CD4-positive, alpha-beta T cell treated with Interleukin-4 for 4 hours (primary cell): ENCODE data around the gene OSBPL5.

ENCODE experiments used
- DNase-seq: peaks from one replicate; pipeline ENCODE4 v3.0.0-alpha.2; 2020

OSBPL5 gene

DNA sequence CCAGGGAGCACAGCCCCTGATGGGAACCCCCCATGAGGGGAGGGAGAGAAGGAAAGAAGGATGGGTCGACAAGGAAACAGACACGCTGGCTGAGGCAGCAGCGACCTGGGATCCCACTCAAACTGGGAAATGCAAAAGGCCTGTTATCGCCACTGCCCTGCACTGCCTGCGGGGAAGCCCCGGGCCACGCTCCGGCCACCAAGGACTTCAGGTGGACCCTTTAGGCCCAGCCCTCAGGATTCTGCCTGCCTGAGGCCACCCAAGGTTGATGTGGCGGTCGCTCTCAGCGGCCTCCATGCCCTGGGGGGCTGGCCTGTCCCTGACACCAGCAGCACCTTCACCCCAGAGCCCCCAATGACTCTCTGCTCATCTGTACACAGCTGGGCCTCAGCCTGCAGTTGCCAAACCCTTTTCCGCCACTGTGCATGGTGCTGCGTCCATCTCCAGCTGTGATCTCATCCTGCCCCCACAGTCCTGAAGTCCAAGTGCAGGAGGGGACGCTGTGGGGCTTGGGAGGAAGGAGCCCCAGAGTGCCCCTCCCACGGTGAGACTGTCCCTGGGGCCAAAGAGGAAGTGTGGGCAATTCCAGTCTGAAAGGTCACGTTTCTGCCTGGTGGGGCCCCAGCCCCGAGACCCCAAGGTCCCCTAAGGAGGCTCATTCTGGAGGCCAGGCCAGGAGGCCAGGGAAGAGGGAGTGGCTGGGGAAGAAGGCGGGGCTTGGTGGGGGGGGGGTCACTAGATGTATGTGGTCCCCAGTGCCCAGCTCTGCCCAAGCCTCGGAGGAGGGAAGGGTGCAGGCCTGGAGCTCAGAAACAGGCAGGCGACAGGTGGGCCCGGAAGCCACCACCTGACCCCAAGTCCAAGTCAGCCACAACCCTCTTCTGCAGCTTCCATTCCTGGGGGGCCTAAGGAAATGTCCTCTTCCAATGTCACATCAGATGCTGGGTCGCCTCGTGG, 31.6 kb downstream of the OSBPL5 start:
- DNase-seq: no peak

DNA sequence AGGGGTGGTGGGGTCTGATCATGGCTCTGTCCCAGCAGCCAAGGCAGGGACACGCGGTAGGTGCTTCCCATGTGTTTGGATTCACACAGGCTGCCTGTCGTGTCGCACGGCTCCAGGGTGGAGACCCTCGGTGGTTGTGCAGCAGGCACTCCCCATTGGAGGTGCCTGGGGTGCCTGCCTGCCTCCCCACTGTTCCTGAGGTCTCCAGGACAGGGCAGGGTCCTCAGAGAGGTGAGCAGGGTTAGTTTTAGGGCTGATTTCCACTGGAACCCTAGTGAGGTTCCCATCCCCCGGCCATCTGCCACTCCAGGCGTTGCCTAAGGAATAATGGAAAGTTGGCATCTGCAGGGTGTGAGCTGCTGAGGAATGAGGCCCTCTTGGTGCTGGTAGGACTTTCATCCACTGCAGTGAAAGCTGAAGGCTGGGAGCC, 32.3 kb downstream of the OSBPL5 start:
- no peak for DNase-seq

- DNase-seq: no peak
Measured at GRCh38 chr11:3132271-3132781, 32.8 kb downstream of the OSBPL5 start.

DNA sequence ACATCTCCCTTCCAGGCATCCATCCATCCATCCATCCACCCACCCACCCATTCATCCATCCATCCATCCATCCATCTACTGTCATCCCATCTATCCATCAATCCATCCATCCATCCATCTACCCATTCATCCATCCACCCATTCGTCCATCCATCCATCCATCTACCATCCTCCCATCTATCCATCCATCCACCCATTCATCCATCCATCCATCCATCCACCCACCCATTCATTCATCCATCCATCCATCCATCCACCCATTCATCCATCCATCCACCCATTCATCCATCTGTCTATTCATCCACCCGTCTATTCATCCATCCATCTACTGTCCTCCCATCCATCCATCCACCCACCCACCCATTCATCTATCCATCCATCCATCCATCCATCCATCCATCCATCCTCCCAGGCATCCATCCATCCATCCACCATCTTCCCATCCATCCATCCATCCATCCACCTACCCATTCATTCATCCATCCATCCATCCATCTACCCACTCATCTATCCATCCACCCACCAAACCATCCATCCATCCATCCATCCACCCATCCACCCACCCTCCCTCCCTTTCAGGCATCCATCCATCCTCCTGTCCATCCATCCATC, 33.7 kb downstream of the OSBPL5 start:
- no peak for DNase-seq

DNA sequence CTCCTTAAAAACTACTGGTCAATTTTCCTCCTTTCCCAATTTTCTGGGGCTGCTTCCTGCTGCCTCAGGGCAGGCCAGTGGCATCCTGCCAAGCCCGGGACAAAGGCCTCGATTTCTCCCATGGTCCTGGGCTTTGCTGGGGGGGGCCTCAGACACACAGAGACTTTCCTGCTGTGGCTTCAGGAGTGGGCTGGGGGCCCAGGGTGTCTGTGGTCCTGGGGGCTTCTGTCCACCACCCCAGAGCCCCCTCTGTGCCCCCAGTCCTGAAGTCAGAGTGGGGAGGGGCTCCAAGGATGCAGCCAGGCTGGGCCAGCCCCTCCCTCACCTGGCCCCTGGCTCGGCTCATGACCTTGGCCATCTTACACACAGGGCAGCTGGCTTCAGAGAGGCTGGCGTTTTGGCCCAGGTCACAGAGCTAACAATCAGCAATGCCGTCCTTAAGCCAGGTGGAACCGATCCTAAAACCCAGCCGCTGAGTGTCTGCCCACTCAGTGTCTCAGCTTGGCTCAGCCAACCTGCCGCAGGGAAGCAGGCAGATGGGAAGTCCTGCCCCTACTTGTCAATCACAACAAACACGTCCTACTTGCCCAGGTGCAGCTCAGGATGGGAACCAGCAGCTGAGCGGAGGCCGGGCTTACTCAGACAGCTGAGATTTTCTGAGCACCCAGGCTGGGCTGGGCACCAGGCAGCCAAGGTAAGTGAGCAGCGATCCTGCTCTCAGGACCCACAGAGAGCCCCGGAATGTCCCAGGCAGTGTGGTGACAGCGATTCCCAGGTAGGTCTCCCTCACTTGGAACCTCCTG, 34.6 kb downstream of the OSBPL5 start:
- no peak for DNase-seq

GRCh38 chr11:3129591-3130268, 35.4 kb downstream of the OSBPL5 start:
- no peak for DNase-seq

DNA sequence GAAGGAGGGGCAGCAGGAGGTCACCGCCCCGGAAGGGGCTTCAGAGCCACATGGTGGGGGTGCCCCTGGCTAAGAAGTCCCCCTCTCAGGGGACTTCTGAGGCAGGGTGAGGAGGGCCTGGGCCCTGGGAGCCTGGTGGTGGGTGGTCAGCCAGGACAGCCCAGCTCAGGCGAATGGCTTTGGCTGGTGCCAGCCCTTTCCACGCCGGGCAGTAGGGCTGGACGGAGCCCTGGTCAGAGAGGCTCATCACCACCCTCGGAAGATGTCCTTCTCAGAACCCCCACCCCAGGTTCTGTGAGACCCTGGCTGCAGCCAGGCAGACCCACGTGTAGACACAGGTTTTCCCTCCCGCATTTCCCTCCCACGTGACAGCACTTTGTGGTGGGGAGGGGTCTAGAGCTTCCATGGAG, 35.9 kb downstream of the OSBPL5 start:
- DNase-seq: no peak

DNA sequence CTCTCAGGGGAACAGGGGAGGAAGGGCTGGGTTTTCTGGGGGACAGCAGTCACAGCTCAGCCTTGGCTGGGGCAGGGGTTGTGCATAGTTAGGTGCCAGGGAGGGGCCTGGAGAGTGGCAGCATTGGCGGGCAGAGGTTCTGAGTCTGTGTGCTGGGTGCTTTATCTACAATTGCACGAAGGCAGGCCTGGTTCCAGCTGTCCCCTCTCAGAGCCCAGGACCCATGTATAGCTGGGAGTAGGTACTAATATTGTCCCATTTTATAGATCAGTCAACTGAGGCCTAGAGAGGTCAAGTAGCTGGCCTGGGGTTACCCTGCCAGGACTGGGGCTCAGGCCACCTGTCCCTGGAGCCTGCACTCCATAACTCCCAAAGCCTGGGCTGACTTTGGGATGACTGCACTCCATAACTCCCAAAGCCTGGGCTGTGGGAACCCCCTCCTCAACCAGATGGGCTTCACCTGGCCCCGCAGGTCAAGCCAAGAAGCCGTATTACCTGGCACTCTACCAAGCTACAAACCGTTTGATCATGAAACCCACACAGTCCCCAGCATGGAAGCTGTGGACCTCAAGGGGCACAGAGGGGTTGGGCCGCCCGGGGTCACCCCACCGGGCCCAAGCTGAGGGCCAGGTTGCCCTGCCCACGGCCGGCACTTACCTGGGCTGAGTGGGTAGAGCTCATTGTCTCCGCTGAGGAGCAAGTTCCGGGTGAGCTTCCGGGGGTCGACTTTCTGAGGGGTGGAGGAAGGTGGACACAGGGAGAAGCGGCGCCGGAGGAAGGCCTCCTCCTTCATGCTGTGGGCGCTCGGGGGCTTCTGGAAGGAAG, 36.5 kb downstream of the OSBPL5 start:
- no peak for DNase-seq

DNA sequence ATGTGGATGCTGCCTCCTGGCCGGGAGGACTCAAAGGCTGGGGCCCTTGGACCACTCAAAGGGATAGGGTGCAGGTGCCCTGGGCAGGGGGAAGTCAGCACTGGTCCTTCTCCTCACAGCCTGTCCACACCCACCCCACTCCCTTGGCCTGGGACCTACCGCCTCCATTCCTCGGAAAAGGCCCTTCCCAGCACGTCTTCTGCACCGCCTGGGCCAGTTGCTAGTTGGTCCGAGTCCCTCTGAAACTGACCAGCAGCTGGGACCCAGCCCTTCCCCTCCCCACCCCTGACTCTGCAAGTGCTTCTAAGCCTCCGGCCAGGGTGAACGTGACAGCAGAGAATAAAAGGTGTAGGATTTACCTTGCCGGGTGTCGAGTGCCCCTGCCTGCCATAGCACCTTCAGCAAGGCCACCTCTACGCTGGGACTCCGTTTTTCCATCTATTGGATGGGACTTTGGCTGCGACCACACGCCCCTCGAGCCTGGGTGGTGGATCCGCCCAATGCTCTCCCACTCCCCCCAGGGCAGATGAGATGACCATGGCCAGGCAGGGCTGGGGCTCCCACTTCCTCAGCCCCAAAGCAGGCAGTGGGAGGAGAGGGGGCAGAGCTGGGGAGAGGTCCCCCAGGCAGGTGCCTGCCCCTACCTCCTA, 37.3 kb downstream of the OSBPL5 start:
- no peak for DNase-seq

DNA sequence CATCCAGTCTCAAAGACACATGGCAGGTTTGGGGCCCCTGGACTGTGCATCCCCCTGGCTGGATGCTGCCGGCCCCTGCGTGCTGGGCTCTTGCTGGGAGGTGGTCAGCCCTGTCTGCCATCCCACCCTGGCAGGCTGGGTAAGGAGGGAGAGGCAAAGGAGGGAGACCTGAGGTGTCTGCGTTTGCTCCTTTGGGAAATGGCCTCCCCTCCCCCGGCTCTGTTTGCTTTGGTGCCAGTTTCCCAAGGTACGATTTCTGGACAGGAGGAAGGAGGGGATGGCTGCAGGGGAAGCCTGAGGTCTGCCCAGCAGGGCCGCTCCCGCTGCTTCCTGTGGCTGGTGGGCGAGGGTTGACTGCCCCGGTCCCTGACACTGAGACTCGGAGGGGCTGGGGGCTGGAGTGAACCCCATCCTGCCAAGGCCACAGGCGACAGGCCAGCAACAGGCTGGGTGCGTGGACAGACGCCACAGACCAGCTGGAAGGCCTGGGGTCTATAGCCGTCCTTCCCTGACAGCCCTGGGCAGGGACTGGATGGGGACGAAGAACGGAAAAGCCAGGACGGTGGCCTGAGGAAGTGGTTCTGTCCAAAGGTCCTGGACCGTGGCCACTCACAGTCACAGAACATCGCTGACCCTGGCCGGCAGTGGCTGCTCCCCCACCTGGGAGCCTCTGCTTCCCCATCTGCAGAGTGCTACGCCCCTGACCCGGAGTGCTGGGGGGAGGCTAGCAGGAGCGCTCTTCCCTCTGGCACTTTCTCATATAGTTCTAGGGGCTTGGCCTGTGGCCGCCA, 38.0 kb downstream of the OSBPL5 start:
- DNase-seq: no peak

GRCh38 chr11:3126207-3126865, 38.8 kb downstream of the OSBPL5 start:
- no peak for DNase-seq

DNA sequence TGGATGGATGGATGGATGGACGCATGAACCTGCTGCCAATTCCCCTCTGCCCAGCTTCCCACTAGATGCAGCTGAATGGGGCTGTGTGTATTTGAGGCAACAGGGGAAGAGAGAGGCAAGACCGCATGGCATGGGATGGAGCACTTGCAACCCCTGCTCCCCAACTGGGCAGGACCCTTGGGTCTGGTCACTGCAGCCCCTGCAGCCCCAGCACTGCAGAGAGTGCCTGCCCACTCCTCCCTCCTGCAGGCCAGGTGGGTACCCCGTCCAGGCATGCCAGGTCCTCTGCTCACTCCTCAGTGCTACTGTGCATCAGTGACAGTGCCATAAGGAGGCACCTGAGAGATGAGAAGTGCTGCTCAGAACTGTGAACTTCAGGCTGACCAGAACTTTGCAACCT, 40.3 kb downstream of the OSBPL5 start:
- DNase-seq: no peak

DNA sequence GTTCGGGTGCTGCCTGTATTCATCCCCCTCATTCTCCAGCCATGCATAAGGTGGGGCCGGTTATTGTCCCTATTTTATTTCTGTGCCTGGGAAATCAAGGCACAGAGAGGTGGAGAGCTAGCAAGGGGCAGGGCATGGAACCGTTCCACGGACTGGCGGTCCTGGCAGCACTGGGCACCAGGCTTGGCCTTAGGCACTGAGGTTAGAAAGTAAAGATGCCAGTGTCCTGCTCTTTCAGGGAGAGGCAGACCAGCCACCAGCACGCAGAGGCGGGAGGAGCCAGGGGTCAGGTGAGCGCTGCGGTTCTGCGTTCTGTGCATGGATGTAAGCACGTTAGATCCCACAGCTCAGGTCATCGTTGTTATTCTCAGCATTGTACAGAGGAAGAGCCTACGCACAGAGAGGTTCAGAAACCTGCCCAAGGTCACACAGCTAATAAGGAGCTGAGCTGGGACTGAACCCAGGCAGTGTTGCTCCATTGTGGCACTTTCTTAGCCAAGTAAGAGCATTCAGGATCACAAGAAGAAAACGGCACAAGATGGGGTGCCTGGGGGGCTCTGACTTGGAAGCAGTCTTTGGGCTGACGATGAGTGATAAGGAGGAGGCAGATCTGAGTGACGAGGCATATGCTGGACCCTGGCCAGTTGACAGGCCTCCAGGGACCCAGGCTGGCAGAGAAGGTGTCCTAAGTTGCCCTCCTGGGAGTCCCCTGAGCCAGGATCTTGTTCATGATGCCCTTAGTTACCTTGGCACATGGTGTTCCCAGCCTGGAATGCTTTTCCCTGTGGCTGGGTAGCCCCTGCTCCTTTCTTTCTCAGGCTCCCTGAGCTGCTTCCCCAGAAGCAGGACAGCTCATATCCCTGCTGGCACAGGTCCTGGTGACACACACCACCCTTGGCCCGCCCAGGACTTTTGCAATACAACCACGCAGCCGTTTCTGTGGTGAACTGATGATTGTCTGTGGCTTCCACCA, 41.1 kb downstream of the OSBPL5 start:
- no peak for DNase-seq

DNA sequence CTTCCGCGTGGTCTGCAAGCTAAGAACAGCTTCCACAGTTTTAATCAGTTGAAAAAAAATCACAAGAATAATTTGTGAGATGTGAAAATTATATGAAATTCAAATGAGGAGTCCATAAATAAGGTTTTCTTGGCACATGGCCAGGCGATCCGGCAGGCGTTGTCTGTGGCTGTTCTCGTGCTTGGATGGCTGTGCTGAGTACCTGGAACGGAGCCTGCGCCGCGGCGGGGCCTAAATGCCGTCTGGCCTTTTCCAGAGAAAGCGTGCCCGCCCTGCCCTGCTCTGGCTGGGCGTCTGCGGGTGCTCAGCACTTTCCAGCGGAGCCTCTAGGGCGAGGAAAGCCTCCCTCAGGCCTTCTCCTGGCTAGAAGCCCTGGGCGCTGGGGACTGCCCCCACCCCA, 41.8 kb downstream of the OSBPL5 start:
- DNase-seq: no peak

GRCh38 chr11:3122775-3123201, 42.3 kb downstream of the OSBPL5 start:
- no peak for DNase-seq

DNA sequence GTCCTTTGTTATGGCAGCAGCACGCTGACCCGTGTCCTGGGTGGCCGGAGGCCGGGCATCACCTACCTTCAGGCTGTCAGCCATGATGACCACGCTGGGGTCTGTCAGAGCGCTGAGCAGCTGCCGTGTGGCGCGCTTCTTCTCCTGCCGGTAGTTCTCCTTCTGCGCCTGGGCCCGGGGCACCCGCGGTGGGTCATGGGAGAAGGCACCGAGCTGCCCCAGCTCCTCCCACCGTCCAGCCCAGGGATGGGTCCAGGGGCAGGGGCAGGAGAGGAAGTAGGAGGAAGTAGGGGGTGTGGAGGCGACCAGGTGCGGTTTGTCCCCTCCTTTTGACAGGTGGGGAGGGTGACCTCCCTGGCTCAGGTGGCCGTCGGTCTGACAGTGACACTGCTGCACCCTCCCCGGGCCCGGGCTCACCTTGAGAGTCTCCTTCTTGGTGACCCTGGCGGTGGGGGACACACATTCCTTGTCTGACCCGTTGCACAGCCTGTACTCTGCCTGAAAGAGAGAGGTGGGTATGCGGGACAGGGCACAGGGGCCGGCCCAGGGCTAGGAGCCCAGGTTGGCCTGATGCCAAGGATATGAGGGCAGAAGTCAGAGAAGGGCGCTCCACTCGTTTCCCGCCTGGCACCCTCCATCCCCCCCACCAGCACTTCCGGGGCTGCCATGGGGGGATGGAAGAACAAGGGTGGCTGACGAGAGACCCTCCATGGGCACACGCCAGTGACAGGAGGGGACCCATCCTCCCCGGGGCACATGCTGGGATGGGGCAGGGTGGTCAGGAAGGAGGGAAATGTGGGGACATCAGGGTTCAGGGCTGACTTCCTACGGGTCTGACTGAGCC, 43.0 kb downstream of the OSBPL5 start:
- no peak for DNase-seq

DNA sequence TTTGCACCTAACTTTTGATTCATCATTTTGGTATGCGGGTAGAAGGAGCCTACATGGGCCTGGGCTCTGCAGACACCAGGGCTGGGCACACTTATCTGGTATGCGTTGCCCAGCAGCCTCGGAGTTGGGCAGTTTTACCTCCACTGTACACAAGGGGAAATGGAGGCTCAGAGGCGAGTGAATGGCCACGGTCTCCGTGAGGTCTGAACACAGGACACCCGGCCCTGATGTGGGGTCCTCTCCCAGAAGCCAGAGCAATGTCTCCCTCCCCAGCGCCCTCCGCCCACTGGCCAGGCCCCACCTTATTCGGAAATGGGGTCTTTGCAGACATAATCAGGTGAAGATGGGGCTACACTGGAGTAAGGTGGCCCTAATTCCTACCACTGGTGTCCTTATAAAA, 43.7 kb downstream of the OSBPL5 start:
- no peak for DNase-seq
